GM23338 (cell line): Measurements from ENCODE around the gene EPHA5. TPM values are rescaled to one million over a fixed set of nuclear protein-coding genes. Genes with fewer than 3 reads are reported as not detected.
A peak's percentile ranks its signal among the peaks of the same experiment; 100 is the strongest.

Experiments used
- ATAC-seq: fragments of 200-7000 bp; cut with Tn5 transposase; 3 replicates; pipeline ENCODE4 v1.9.1; 2020
- DNase-seq: peaks from one replicate; pipeline ENCODE4 v3.0.0-alpha.2; 2015; ENCODE audit warnings: low spot score
- H2AFZ ChIP-seq: fragments of 200-600 bp; sonication (generic); 2 replicates; pipeline ENCODE4 v1.8.0; 2016; ENCODE audit warnings: antibody characterized with exemption, mild to moderate bottlenecking, moderate library complexity
- H3F3A ChIP-seq: fragments of 200-600 bp; sonication (generic); replicated peaks from 2 replicates; pipeline ENCODE4 v1.8.0; 2017; ENCODE audit warnings: antibody characterized with exemption, mixed run types, low read depth
- H3K27ac ChIP-seq: fragments of 200-600 bp; sonication (generic); 2 replicates; pipeline ENCODE4 v1.6.1; 2016; ENCODE audit warnings: low read depth
- H3K27me3 ChIP-seq: fragments of 200-600 bp; sonication (generic); 2 replicates; pipeline ENCODE4 v1.8.0; 2016; ENCODE audit warnings: mild to moderate bottlenecking, mixed run types, moderate library complexity; ENCODE audit not compliant: insufficient read depth
- H3K36me3 ChIP-seq: fragments of 200-600 bp; sonication (generic); 2 replicates; pipeline ENCODE4 v1.8.0; 2016; ENCODE audit warnings: mild to moderate bottlenecking; ENCODE audit not compliant: insufficient read depth
- H3K4me1 ChIP-seq: fragments of 200-600 bp; sonication (generic); 2 replicates; pipeline ENCODE4 v1.8.0; 2016; ENCODE audit warnings: mild to moderate bottlenecking, moderate library complexity; ENCODE audit not compliant: insufficient read depth
- H3K4me2 ChIP-seq: fragments of 200-600 bp; sonication (generic); 2 replicates; pipeline ENCODE4 v1.7.1; 2017; ENCODE audit warnings: mixed run types
- H3K4me3 ChIP-seq: fragments of 200-600 bp; sonication (generic); 2 replicates; pipeline ENCODE4 v1.6.1; 2016; ENCODE audit warnings: mixed run types
- H3K79me2 ChIP-seq: fragments of 200-600 bp; sonication (generic); replicated peaks from 2 replicates; pipeline ENCODE4 v1.8.0; 2017; ENCODE audit warnings: mild to moderate bottlenecking; ENCODE audit not compliant: insufficient read depth
- H3K9me2 ChIP-seq: fragments of 200-600 bp; sonication (generic); 2 replicates; pipeline ENCODE4 v1.8.0; 2017; ENCODE audit not compliant: insufficient read depth
- H4K20me1 ChIP-seq: fragments of 200-600 bp; sonication (generic); replicated peaks from 2 replicates; pipeline ENCODE4 v1.8.0; 2017; ENCODE audit warnings: mild to moderate bottlenecking; ENCODE audit not compliant: insufficient read depth
- H3K27ac Mint-ChIP-seq: 2 replicates; pipeline ENCODE4 v1.8.0; 2020; ENCODE audit warnings: inconsistent platforms, mild to moderate bottlenecking, moderate library complexity, mixed read lengths
- H3K27me3 Mint-ChIP-seq: 3 replicates; pipeline ENCODE4 v1.8.0; 2022; ENCODE audit warnings: low read depth, mild to moderate bottlenecking, moderate library complexity, mixed read lengths, inconsistent platforms; ENCODE audit not compliant: insufficient read depth, poor library complexity
- H3K36me3 Mint-ChIP-seq: 3 replicates; pipeline ENCODE4 v1.8.0; 2021; ENCODE audit warnings: low read depth, mild to moderate bottlenecking, inconsistent platforms, moderate library complexity, mixed read lengths
- H3K4me1 Mint-ChIP-seq: 3 replicates; pipeline ENCODE4 v1.8.0; 2020; ENCODE audit warnings: mild to moderate bottlenecking, inconsistent platforms, mixed read lengths
- H3K4me3 Mint-ChIP-seq: 3 replicates; pipeline ENCODE4 v1.8.0; 2021; ENCODE audit warnings: moderate library complexity, mild to moderate bottlenecking, inconsistent platforms, mixed read lengths
- H3K9me3 Mint-ChIP-seq: 3 replicates; pipeline ENCODE4 v1.8.0; 2020; ENCODE audit warnings: moderate library complexity, mild to moderate bottlenecking, inconsistent platforms, mixed read lengths
- CREB1 ChIP-seq: fragments of 250-450 bp; sonication (Bioruptor Pico); IDR thresholded peaks from 2 replicates; pipeline ENCODE4 v1.5.0; 2020; ENCODE audit warnings: low read depth, mild to moderate bottlenecking, moderate library complexity
- CTCF ChIP-seq, 2 experiments: fragments of 200-600 bp in 1 of 2; sonication (generic) in 1 of 2; conservative IDR thresholded peaks; 2 replicates each; pipeline versions ENCODE4 v1.5.1 to v1.6.1; 2016 to 2017; ENCODE audit warnings: antibody characterized with exemption in 2 of 2, low read depth in 2 of 2, mild to moderate bottlenecking in 2 of 2, moderate library complexity in 1 of 2
- ETS1 ChIP-seq: IDR thresholded peaks from 2 replicates; pipeline ENCODE4 v1.6.1; 2016; ENCODE audit warnings: antibody characterized with exemption
- EZH2phosphoT487 ChIP-seq: fragments of 200-600 bp; sonication (generic); IDR thresholded peaks from one replicate; pipeline ENCODE4 v1.8.1; 2018; ENCODE audit warnings: antibody characterized with exemption; ENCODE audit not compliant: unreplicated experiment
- JUNB ChIP-seq: IDR thresholded peaks from one replicate; pipeline ENCODE4 v1.6.1; 2016; ENCODE audit warnings: antibody characterized with exemption; ENCODE audit not compliant: unreplicated experiment
- POLR2AphosphoS5 ChIP-seq: IDR thresholded peaks from 2 replicates; pipeline ENCODE4 v1.6.1; 2016; ENCODE audit warnings: antibody characterized with exemption, low read depth
- REST ChIP-seq: IDR thresholded peaks from one replicate; pipeline ENCODE4 v1.6.1; 2018; ENCODE audit warnings: antibody characterized with exemption; ENCODE audit not compliant: unreplicated experiment
- ZNF331 ChIP-seq: fragments of 250-450 bp; sonication (Bioruptor Pico); IDR thresholded peaks from 2 replicates; pipeline ENCODE4 v1.5.0; 2020; ENCODE audit warnings: low read depth, mild to moderate bottlenecking, moderate library complexity
- polyA plus RNA-seq: library from polyadenylated mRNA; unstranded; fragments of >200 nt; fragmentation: Nextera tagmentation; extraction: Ambion mirVana; gene quantifications from 2 replicates; pipeline ENCODE4 v1.2.1, GENCODE V29; 2016
- total RNA-seq: library from RNA; depleted of rRNA; stranded (reverse); fragments of >200 nt; shearing (Covaris generic); gene quantifications from 2 replicates; pipeline ENCODE4 v1.2.3, GENCODE V29; 2014

Gene EPHA5
- total and polyA plus RNA-seq, 2 experiments from 2014 or later = 0.05 to 0.24 TPM

GRCh38 chr4:65538571-65538970 lies 131.7 kb downstream of the EPHA5 start (continued):
- no peak for TF ChIP-seq REST
- no peak for TF ChIP-seq CREB1 (CRISPR knock-in tag)
- TF ChIP-seq JUNB = no peak
- TF ChIP-seq CTCF (conservative IDR thresholded peaks at IDR 0.05; ENCODE audit: low read depth in 2 of 2) = no peak
- no peak for TF ChIP-seq EZH2phosphoT487

- no peaks in the 10 kb centered on the region for H3K36me3 ChIP-seq
- Mint-ChIP-seq H3K36me3 (no peaks in the 10 kb centered on the region), H3K27me3 (no peaks in the 10 kb centered on the region), H3K4me3 (no peak overlapping the region), H3K4me1 (peaks cover 13% of the 10 kb centered on the region), H3K27ac (peak overlapping the region; percentile 51), H3K9me3 (no peaks in the 10 kb centered on the region)
- H3K79me2 ChIP-seq = no peaks in the 10 kb centered on the region
- H3K4me2 ChIP-seq = peak overlapping the region; percentile 25; the same call in 1 of the 2 replicates
- H3K4me1 ChIP-seq = peaks cover 19% of the 10 kb centered on the region
- H3K4me3 ChIP-seq = no peak overlapping the region
- H2AFZ ChIP-seq = no peak overlapping the region
- ATAC-seq = no peak
- H3F3A ChIP-seq = no peaks in the 10 kb centered on the region
- H3K27ac ChIP-seq = no peak overlapping the region
- H3K9me2 ChIP-seq = no peaks in the 10 kb centered on the region
- H4K20me1 ChIP-seq = no peaks in the 10 kb centered on the region
- DNase-seq = peak; percentile 18
- H3K27me3 ChIP-seq = no peaks in the 10 kb centered on the region
- TF ChIP-seq EZH2phosphoT487 (no peak), ETS1 (no peak), REST (no peak), ZNF331 (CRISPR knock-in tag) (no peak), POLR2AphosphoS5 (no peak)
Observed at GRCh38 chr4:65535113-65535512, 135.2 kb downstream of the EPHA5 start.
